Activated T-cell treated with anti-CD3 and anti-CD28 coated beads for 48 hours (primary cell): ENCODE results near the gene CCL16.
"Not testable (repeated sequence)": the region's sequence is repeated elsewhere in the genome, so short reads cannot be mapped to it uniquely, and the experiment has no call there.

Source experiments
- DNase-seq: peaks from one replicate; pipeline ENCODE4 v3.0.0-alpha.2; 2020; ENCODE audit warnings: low read depth

CCL16 gene

GRCh38 chr17:35981246-35981645, at the start of gene CCL16:
TSS of gene CCL16 (minus strand) at chr17:35981497. CDS start at chr17:35981420, 77 bp downstream.
- no peak for DNase-seq

GRCh38 chr17:36030956-36031355, 49.7 kb upstream of the CCL16 start:
- DNase-seq = no peak

GRCh38 chr17:36027761-36028160, 46.5 kb upstream of the CCL16 start:
- no peak for DNase-seq

GRCh38 chr17:36024106-36024869, 43.0 kb upstream of the CCL16 start:
- DNase-seq = no peak

GRCh38 chr17:36019423-36019822, 38.1 kb upstream of the CCL16 start:
- DNase-seq = no peak

- no peak for DNase-seq
Observed at GRCh38 chr17:36017799-36018198, 36.5 kb upstream of the CCL16 start, which contains the start of gene CCL23. TSS of gene CCL23 (minus strand) at chr17:36017972. CDS start at chr17:36017897, 75 bp downstream.

GRCh38 chr17:36016555-36016954, 35.3 kb upstream of the CCL16 start:
- no peak for DNase-seq

- not testable (repeated sequence) for DNase-seq
Observed at GRCh38 chr17:36015895-36016294, 34.6 kb upstream of the CCL16 start.

GRCh38 chr17:36014946-36015345, 33.6 kb upstream of the CCL16 start:
- DNase-seq = no peak

GRCh38 chr17:36011201-36011600, 29.9 kb upstream of the CCL16 start:
- DNase-seq = no peak

GRCh38 chr17:36008998-36009665, 27.8 kb upstream of the CCL16 start:
- DNase-seq = no peak

- no peak for DNase-seq
Observed at GRCh38 chr17:36004594-36005108, 23.4 kb upstream of the CCL16 start.

GRCh38 chr17:36002631-36003030, 21.3 kb upstream of the CCL16 start:
- no peak for DNase-seq

GRCh38 chr17:36001862-36002603, 20.7 kb upstream of the CCL16 start:
- DNase-seq = no peak

GRCh38 chr17:36001110-36001771, 19.9 kb upstream of the CCL16 start, which contains the start of gene CCL15:
TSS of gene CCL15 (minus strand) at chr17:36001553. CDS start at chr17:36001492, 61 bp downstream.
- DNase-seq = no peak

GRCh38 chr17:36000732-36001109, 19.4 kb upstream of the CCL16 start:
- DNase-seq = no peak

GRCh38 chr17:35998756-35999155, 17.5 kb upstream of the CCL16 start:
- no peak for DNase-seq

- no peak for DNase-seq
Observed at GRCh38 chr17:35998018-35998545, 16.8 kb upstream of the CCL16 start.

GRCh38 chr17:35995346-35995745, 14.0 kb upstream of the CCL16 start:
- not testable (repeated sequence) for DNase-seq

GRCh38 chr17:35991075-35991474, 9.8 kb upstream of the CCL16 start:
- DNase-seq = no peak

GRCh38 chr17:35988164-35988563, 6.9 kb upstream of the CCL16 start:
- DNase-seq = no peak

GRCh38 chr17:35986643-35987042, 5.3 kb upstream of the CCL16 start, which contains the start of gene CCL14:
TSS of gene CCL14 (minus strand) at chr17:35986729. CDS start at chr17:35986649, 80 bp downstream.
- no peak for DNase-seq
